HL-60 (cell line): ENCODE measurements around the gene GAST.

Experiments
- DNase-seq, 2 experiments: peaks; one replicate each; pipeline ENCODE4 v3.0.0-alpha.2; 2010 to 2020; ENCODE audit warnings: low read depth in 1 of 2, low spot score in 1 of 2
- H3K27ac ChIP-seq: fragments of 250-450 bp; sonication (Bioruptor Pico); replicated peaks from 2 replicates; pipeline ENCODE4 v1.5.1; 2020; ENCODE audit warnings: mild to moderate bottlenecking, moderate library complexity
- H3K27me3 ChIP-seq: fragments of 250-450 bp; sonication (Bioruptor Pico); 2 replicates; pipeline ENCODE4 v1.5.1; 2021; ENCODE audit warnings: mild to moderate bottlenecking, moderate library complexity; ENCODE audit not compliant: insufficient read depth, poor library complexity, severe bottlenecking
- H3K4me3 ChIP-seq: replicated peaks from 2 replicates; pipeline ENCODE4 v1.5.1; 2011; ENCODE audit warnings: mild to moderate bottlenecking, control low read depth, low read length; ENCODE audit not compliant: insufficient read depth
- CTCF ChIP-seq: IDR thresholded peaks from one replicate; pipeline ENCODE4 v1.5.1; 2011; ENCODE audit warnings: low read length, control low read depth, inconsistent platforms; ENCODE audit not compliant: insufficient read depth
- GABPA ChIP-seq: IDR thresholded peaks from 2 replicates; pipeline ENCODE4 v1.6.1; 2012; ENCODE audit warnings: low read depth
- POLR2AphosphoS5 ChIP-seq: IDR thresholded peaks from 2 replicates; pipeline ENCODE4 v1.6.1; 2012; ENCODE audit warnings: low read depth
- REST ChIP-seq: IDR thresholded peaks from 2 replicates; pipeline ENCODE4 v1.6.1; 2012; ENCODE audit warnings: low read depth; ENCODE audit not compliant: insufficient replicate concordance
- SPI1 ChIP-seq: IDR thresholded peaks from 2 replicates; pipeline ENCODE4 v1.6.1; 2012; ENCODE audit warnings: low read depth, mild to moderate bottlenecking, borderline replicate concordance

The GAST gene

GRCh38 chr17:41691031-41691777, 20.9 kb upstream of the GAST start:
- TF ChIP-seq GABPA, result no peak
- peak; percentile 33 for TF ChIP-seq POLR2AphosphoS5
- Histone ChIP-seq H3K4me3 (no peak overlapping the region), H3K27ac (no peak overlapping the region), H3K27me3 (no peaks in the 10 kb centered on the region)
- DNase-seq, result no peak

GRCh38 chr17:41692722-41693521, 19.2 kb upstream of the GAST start:
- H3K27me3 ChIP-seq, result no peaks in the 10 kb centered on the region
- DNase-seq, result no peak
- no peak overlapping the region for H3K27ac ChIP-seq
- H3K4me3 ChIP-seq, result no peak overlapping the region
- TF ChIP-seq REST (no peak), CTCF (no peak), SPI1 (no peak), POLR2AphosphoS5 (peak; percentile 42)

GRCh38 chr17:41695134-41695661, 16.9 kb upstream of the GAST start:
- H3K27ac ChIP-seq, result no peak overlapping the region
- TF ChIP-seq POLR2AphosphoS5, result no peak
- no peak for TF ChIP-seq SPI1
- no peak for TF ChIP-seq REST
- no peak for TF ChIP-seq GABPA
- TF ChIP-seq CTCF, result no peak
- no peaks in the 10 kb centered on the region for H3K27me3 ChIP-seq
- DNase-seq, result no peak
- H3K4me3 ChIP-seq, result no peak overlapping the region

GRCh38 chr17:41695954-41696757, 16.0 kb upstream of the GAST start:
- H3K27me3 ChIP-seq, result no peaks in the 10 kb centered on the region
- peak in 1 of 2 experiments; percentile 80 for DNase-seq
- peak; percentile 36; the same call in 1 of the 2 replicates for TF ChIP-seq SPI1
- TF ChIP-seq POLR2AphosphoS5, result no peak
- peak; percentile 77 for TF ChIP-seq CTCF
- TF ChIP-seq GABPA, result no peak
- no peak for TF ChIP-seq REST
- no peak overlapping the region for H3K4me3 ChIP-seq
- no peak overlapping the region for H3K27ac ChIP-seq
